ENCODE data around the gene WDR82. TPM values are rescaled to one million over a fixed set of nuclear protein-coding genes. Genes with fewer than 3 reads are reported as not detected.

Gene WDR82
- total and polyA plus RNA-seq, 10 of the 15 experiments (the other 5 are each of a cell fraction or from before 2014, with no cell fraction given), result 10.1 to 82.4 (median 48.7) TPM

DNA sequence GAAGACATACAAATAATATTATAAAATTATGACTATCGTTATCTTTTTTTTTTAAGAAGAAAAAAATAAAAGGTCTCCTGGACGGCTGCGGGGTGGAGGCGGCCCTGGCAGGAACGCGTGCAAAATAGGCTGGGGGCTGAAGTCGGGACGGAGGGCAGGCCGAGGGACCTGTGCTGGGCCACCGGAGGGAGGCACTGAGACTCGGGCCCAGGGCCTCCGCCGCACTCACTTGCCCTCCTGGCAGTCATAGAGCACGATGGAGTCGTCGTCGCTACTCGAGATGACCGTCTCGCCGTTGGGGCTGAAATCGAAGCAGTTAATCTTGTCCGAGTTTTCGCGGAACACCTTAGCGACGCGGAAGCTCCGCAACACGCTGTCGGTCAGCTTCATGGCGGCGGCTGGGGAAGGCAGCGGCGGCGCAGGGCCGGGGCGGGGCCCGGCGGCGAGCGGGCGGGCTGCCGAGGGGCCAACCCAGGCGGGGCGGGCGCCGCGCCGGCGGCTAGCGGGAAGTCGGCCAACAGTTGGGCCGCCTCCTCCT is 408 bp downstream of the WDR82 start (continued):
- TF ChIP-seq, protein P1, sequence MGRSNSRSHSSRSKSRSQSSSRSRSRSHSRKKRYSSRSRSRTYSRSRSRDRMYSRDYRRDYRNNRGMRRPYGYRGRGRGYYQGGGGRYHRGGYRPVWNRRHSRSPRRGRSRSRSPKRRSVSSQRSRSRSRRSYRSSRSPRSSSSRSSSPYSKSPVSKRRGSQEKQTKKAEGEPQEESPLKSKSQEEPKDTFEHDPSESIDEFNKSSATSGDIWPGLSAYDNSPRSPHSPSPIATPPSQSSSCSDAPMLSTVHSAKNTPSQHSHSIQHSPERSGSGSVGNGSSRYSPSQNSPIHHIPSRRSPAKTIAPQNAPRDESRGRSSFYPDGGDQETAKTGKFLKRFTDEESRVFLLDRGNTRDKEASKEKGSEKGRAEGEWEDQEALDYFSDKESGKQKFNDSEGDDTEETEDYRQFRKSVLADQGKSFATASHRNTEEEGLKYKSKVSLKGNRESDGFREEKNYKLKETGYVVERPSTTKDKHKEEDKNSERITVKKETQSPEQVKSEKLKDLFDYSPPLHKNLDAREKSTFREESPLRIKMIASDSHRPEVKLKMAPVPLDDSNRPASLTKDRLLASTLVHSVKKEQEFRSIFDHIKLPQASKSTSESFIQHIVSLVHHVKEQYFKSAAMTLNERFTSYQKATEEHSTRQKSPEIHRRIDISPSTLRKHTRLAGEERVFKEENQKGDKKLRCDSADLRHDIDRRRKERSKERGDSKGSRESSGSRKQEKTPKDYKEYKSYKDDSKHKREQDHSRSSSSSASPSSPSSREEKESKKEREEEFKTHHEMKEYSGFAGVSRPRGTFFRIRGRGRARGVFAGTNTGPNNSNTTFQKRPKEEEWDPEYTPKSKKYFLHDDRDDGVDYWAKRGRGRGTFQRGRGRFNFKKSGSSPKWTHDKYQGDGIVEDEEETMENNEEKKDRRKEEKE (IDR thresholded peaks at IDR 0.05), result peak; percentile 53; the same call in 1 of the 2 replicates
- TF ChIP-seq POLR2AphosphoS5 (IDR thresholded peaks at IDR 0.05; ENCODE audit: low read length), result peak; percentile 74; the same call in 1 of the 2 replicates
- TF ChIP-seq, protein P2, sequence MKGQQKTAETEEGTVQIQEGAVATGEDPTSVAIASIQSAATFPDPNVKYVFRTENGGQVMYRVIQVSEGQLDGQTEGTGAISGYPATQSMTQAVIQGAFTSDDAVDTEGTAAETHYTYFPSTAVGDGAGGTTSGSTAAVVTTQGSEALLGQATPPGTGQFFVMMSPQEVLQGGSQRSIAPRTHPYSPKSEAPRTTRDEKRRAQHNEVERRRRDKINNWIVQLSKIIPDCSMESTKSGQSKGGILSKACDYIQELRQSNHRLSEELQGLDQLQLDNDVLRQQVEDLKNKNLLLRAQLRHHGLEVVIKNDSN (IDR thresholded peaks at IDR 0.05; ENCODE audit: borderline replicate concordance, extremely low read length, insufficient read depth, low read depth, low read length), result no peak
- no peak for TF ChIP-seq PAX8 (IDR thresholded peaks at IDR 0.05)
- no peak for TF ChIP-seq TCF3 (IDR thresholded peaks at IDR 0.05; ENCODE audit: borderline replicate concordance, insufficient read depth, low read depth, low read length)
- TF ChIP-seq BACH1 (IDR thresholded peaks at IDR 0.05; ENCODE audit: borderline replicate concordance), result peak; percentile 77
- TF ChIP-seq ATF2 (IDR thresholded peaks at IDR 0.05; ENCODE audit: low read length), result no peak
- peak; percentile 66 for TF ChIP-seq POLR2A (IDR thresholded peaks at IDR 0.05; ENCODE audit: low read depth, low read length)
- peak; percentile 75 for TF ChIP-seq SMARCA5 (IDR thresholded peaks at IDR 0.05)
- TF ChIP-seq RB1 (IDR thresholded peaks at IDR 0.05; ENCODE audit: borderline replicate concordance), result peak; percentile 25; the same call in 1 of the 2 replicates
- 0 out of 2 replicates have a peak, but pooled peaks have one; percentile 51 for TF ChIP-seq MLLT1 (IDR thresholded peaks at IDR 0.05)
- no peak for TF ChIP-seq ZNF384 (IDR thresholded peaks at IDR 0.05; ENCODE audit: borderline replicate concordance, low read depth, low read length)
- TF ChIP-seq JUND (IDR thresholded peaks at IDR 0.05; ENCODE audit: low read depth, low read length), result no peak
- no peak for TF ChIP-seq TAF1 (IDR thresholded peaks at IDR 0.05; ENCODE audit: borderline replicate concordance, low read depth, low read length)
- no peak for TF ChIP-seq TBL1XR1 (IDR thresholded peaks at IDR 0.05; ENCODE audit: low read depth, low read length)
- no peak for TF ChIP-seq SUPT20H (IDR thresholded peaks at IDR 0.05; ENCODE audit: borderline replicate concordance, control insufficient read depth, low read depth, low read length)
- TF ChIP-seq NKRF (conservative IDR thresholded peaks at IDR 0.05), result peak; percentile 72; the same call in 1 of the 2 replicates
- TF ChIP-seq SRF (IDR thresholded peaks at IDR 0.05; ENCODE audit: low read depth in 2 of 2, low read length in 2 of 2), result no peak
- no peak; the same call in 1 of the 2 replicates for TF ChIP-seq DPF2 (IDR thresholded peaks at IDR 0.05)
- no peak for TF ChIP-seq NFXL1 (IDR thresholded peaks at IDR 0.05; ENCODE audit: borderline replicate concordance)
- no peak for TF ChIP-seq HDAC6 (IDR thresholded peaks at IDR 0.05; ENCODE audit: unreplicated experiment)
- no peak for TF ChIP-seq TARDBP (IDR thresholded peaks at IDR 0.05; ENCODE audit: borderline replicate concordance)
